Hepatocyte (in vitro differentiated cells): ENCODE measurements around the gene NINJ2. TPM values are rescaled to one million over a fixed set of nuclear protein-coding genes. Genes with fewer than 3 reads are reported as not detected.

Experiments
- DNase-seq: peaks from one replicate; pipeline ENCODE4 v3.0.0-alpha.2; 2016; ENCODE audit warnings: low spot score
- H2AFZ ChIP-seq: fragments of 200-600 bp; sonication (generic); 2 replicates; pipeline ENCODE4 v1.6.0; 2016; ENCODE audit warnings: antibody characterized with exemption, mild to moderate bottlenecking
- H3K27ac ChIP-seq: fragments of 200-600 bp; sonication (generic); 2 replicates; pipeline ENCODE4 v1.5.1; 2016; ENCODE audit warnings: mild to moderate bottlenecking
- H3K27me3 ChIP-seq: fragments of 200-600 bp; sonication (generic); 2 replicates; pipeline ENCODE4 v1.6.1; 2016
- H3K36me3 ChIP-seq: fragments of 200-600 bp; sonication (generic); replicated peaks from 2 replicates; pipeline ENCODE4 v1.5.1; 2016; ENCODE audit warnings: low read depth; ENCODE audit not compliant: insufficient read depth
- H3K4me1 ChIP-seq: fragments of 200-600 bp; sonication (generic); 2 replicates; pipeline ENCODE4 v1.5.1; 2016; ENCODE audit warnings: mild to moderate bottlenecking, moderate library complexity; ENCODE audit not compliant: insufficient read depth
- H3K4me2 ChIP-seq: fragments of 200-600 bp; sonication (generic); 2 replicates; pipeline ENCODE4 v1.6.0; 2016
- H3K4me3 ChIP-seq: fragments of 200-600 bp; sonication (generic); 2 replicates; pipeline ENCODE4 v1.5.1; 2016; ENCODE audit warnings: mild to moderate bottlenecking
- H3K79me2 ChIP-seq: fragments of 200-600 bp; sonication (generic); 2 replicates; pipeline ENCODE4 v1.6.0; 2017; ENCODE audit warnings: mild to moderate bottlenecking
- H3K9me2 ChIP-seq: fragments of 200-600 bp; sonication (generic); replicated peaks from 2 replicates; pipeline ENCODE4 v1.6.0; 2017; ENCODE audit warnings: mild to moderate bottlenecking; ENCODE audit not compliant: insufficient read depth
- H3K9me3 ChIP-seq: fragments of 200-600 bp; sonication (generic); 2 replicates; pipeline ENCODE4 v1.5.1; 2016; ENCODE audit warnings: low read depth, mild to moderate bottlenecking
- H4K20me1 ChIP-seq: fragments of 200-600 bp; sonication (generic); 2 replicates; pipeline ENCODE4 v1.6.0; 2016; ENCODE audit warnings: mild to moderate bottlenecking; ENCODE audit not compliant: insufficient read depth, poor library complexity, severe bottlenecking
- EZH2 ChIP-seq: fragments of 200-600 bp; sonication (generic); IDR thresholded peaks from 2 replicates; pipeline ENCODE4 v1.6.1; 2016; ENCODE audit warnings: antibody characterized with exemption, mild to moderate bottlenecking, borderline replicate concordance
- EZH2phosphoT487 ChIP-seq: fragments of 200-600 bp; sonication (generic); IDR thresholded peaks from one replicate; pipeline ENCODE4 v1.6.1; 2018; ENCODE audit warnings: antibody characterized with exemption, mild to moderate bottlenecking, low read depth, moderate library complexity; ENCODE audit not compliant: unreplicated experiment, severe bottlenecking
- WGBS: methylation state at CpG from one replicate; pipeline ENCODE4 v1.1.6; 2016; ENCODE audit warnings: low lambda C conversion rate; ENCODE audit errors: missing lambda C conversion rate; 5-methylcytosine and 5-hydroxymethylcytosine counted together
- polyA plus RNA-seq: library from polyadenylated mRNA; unstranded; fragments of >200 nt; fragmentation: Nextera tagmentation; extraction: Ambion mirVana; gene quantifications from 2 replicates; pipeline ENCODE4 v1.2.1, GENCODE V29; 2016
- total RNA-seq: library from RNA; depleted of rRNA; stranded (reverse); fragments of >200 nt; gene quantifications from 2 replicates; pipeline ENCODE4 v1.2.3, GENCODE V29; 2014
- TF ChIP-seq, protein P1 (sequence below): fragments of 200-600 bp; sonication (generic); IDR thresholded peaks from 2 replicates; pipeline ENCODE4 v1.5.1; 2016; ENCODE audit warnings: antibody characterized with exemption, mild to moderate bottlenecking; ENCODE audit not compliant: poor library complexity

NINJ2 gene
- total and polyA plus RNA-seq, 2 experiments from 2014 or later: 0.70 to 2.1 TPM

- Histone ChIP-seq H2AFZ (no peak overlapping the region), H3K27me3 (no peaks in the 10 kb centered on the region), H3K9me3 (no peaks in the 10 kb centered on the region), H3K4me3 (no peak overlapping the region), H3K79me2 (no peaks in the 10 kb centered on the region), H3K4me2 (no peak overlapping the region), H3K4me1 (no peaks in the 10 kb centered on the region), H4K20me1 (no peaks in the 10 kb centered on the region), H3K9me2 (no peaks in the 10 kb centered on the region), H3K36me3 (no peaks in the 10 kb centered on the region), H3K27ac (no peak overlapping the region)
- TF ChIP-seq EZH2: no peak
- TF ChIP-seq, protein P1, sequence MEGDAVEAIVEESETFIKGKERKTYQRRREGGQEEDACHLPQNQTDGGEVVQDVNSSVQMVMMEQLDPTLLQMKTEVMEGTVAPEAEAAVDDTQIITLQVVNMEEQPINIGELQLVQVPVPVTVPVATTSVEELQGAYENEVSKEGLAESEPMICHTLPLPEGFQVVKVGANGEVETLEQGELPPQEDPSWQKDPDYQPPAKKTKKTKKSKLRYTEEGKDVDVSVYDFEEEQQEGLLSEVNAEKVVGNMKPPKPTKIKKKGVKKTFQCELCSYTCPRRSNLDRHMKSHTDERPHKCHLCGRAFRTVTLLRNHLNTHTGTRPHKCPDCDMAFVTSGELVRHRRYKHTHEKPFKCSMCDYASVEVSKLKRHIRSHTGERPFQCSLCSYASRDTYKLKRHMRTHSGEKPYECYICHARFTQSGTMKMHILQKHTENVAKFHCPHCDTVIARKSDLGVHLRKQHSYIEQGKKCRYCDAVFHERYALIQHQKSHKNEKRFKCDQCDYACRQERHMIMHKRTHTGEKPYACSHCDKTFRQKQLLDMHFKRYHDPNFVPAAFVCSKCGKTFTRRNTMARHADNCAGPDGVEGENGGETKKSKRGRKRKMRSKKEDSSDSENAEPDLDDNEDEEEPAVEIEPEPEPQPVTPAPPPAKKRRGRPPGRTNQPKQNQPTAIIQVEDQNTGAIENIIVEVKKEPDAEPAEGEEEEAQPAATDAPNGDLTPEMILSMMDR: no peak
- TF ChIP-seq EZH2phosphoT487: no peak
- no peak for DNase-seq
- WGBS: 89% methylated on average over 13 of the region's 13 CpGs
These were observed 63.5 kb downstream of the NINJ2 start for GRCh38 chr12:599756-600155.

DNA sequence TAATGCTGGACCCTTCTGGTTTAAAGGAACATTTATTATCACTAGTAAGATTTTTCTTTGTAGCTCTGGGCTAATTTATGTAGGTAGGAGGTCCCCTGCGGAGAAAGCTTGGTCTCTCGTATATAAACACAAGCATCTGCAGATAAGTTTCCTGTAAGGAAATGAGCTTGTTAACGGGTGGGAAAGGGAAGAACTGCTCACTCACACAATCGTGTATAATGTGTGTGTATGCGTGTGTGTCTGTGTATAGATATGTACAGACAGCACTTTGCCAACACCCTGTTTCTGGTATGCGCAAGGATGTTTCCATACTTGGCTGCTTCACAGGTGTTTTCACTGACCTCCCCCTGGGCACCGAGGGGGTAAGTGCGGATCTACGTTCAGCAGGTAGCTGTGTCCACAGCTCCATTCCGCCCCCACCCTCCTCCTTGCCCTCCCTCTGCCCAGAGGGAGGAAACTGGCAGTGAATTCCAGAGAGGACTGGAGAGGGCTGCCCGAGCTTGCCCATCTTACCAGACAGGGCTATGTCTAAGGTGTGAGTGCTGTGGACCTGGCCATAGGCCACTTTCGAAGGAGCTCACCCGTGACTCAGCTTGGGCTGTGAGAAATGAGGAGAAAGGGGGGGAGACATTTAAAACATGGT lies 65.2 kb downstream of the NINJ2 start:
- Histone ChIP-seq H2AFZ (no peak overlapping the region), H3K36me3 (no peaks in the 10 kb centered on the region), H3K4me2 (no peak overlapping the region), H3K79me2 (no peaks in the 10 kb centered on the region), H3K27me3 (no peaks in the 10 kb centered on the region), H3K4me3 (no peak overlapping the region), H3K4me1 (no peaks in the 10 kb centered on the region), H3K9me3 (no peaks in the 10 kb centered on the region), H4K20me1 (no peaks in the 10 kb centered on the region), H3K9me2 (no peaks in the 10 kb centered on the region), H3K27ac (no peak overlapping the region)
- no peak for DNase-seq
- WGBS: 78% methylated on average over 13 of the region's 13 CpGs
- TF ChIP-seq EZH2: no peak
- TF ChIP-seq EZH2phosphoT487: no peak
- TF ChIP-seq, protein P1: no peak

- no peak for DNase-seq
- no peaks in the 10 kb centered on the region for H3K36me3 ChIP-seq
- no peaks in the 10 kb centered on the region for H4K20me1 ChIP-seq
- WGBS: 86% methylated on average over 7 of the region's 7 CpGs
- H3K4me1 ChIP-seq: no peaks in the 10 kb centered on the region
- H3K27me3 ChIP-seq: no peaks in the 10 kb centered on the region
- H3K9me2 ChIP-seq: no peaks in the 10 kb centered on the region
- no peak overlapping the region for H3K4me2 ChIP-seq
- H2AFZ ChIP-seq: no peak overlapping the region
- no peak overlapping the region for H3K27ac ChIP-seq
- no peaks in the 10 kb centered on the region for H3K9me3 ChIP-seq
- H3K79me2 ChIP-seq: no peaks in the 10 kb centered on the region
- TF ChIP-seq EZH2 (no peak), EZH2phosphoT487 (no peak)
- TF ChIP-seq, protein P1: no peak
- H3K4me3 ChIP-seq: no peak overlapping the region
These were observed 69.6 kb downstream of the NINJ2 start for GRCh38 chr12:593396-594270.
